Measurements from ENCODE around the gene VASH1.

The VASH1 gene

DNA sequence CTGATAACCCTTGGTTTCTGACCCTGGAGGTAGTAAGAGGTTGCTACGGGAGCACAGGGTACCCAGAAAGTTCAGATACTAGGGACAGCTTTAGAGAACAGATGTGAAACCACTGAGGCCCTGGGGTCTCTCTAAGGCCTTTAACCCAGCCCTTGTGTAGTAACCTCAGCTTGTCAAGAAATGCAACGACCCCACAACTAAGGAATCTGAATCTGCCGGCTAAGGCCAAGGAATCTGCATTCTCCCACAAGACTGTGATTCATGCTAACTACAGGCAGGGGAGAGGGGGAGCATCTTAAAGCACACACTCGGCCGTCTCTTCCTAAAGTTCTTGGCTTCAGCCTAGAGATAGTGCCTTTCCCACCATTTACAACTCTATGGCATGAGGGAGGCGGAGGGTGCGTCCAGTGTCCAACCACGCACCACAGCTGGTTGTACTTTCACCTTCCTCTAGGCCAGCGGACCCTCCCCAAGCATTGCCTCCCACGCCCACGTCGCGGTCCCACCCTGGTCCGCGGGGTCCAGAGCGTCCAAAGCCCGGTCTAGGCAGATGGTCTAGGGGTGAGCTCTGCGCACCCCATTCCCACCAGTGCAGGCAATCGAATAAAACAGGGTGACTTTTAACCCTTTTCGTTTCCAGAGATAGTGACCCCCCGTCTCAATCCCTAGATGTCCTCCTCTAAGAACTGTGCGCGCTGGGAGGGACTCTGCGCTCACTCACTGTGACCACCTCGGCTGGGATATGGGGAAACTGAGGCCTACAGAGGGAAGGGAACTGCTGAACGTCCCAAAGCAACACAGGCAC, 735 bp upstream of the VASH1 start:
- TF ChIP-seq, protein P1, sequence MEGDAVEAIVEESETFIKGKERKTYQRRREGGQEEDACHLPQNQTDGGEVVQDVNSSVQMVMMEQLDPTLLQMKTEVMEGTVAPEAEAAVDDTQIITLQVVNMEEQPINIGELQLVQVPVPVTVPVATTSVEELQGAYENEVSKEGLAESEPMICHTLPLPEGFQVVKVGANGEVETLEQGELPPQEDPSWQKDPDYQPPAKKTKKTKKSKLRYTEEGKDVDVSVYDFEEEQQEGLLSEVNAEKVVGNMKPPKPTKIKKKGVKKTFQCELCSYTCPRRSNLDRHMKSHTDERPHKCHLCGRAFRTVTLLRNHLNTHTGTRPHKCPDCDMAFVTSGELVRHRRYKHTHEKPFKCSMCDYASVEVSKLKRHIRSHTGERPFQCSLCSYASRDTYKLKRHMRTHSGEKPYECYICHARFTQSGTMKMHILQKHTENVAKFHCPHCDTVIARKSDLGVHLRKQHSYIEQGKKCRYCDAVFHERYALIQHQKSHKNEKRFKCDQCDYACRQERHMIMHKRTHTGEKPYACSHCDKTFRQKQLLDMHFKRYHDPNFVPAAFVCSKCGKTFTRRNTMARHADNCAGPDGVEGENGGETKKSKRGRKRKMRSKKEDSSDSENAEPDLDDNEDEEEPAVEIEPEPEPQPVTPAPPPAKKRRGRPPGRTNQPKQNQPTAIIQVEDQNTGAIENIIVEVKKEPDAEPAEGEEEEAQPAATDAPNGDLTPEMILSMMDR (IDR thresholded peaks at IDR 0.05; ENCODE audit: insufficient read depth, missing control alignments): no peak
- DNase-seq (ENCODE audit: insufficient read length, low spot score): peak; percentile 15
- no peak for FAIRE-seq

DNA sequence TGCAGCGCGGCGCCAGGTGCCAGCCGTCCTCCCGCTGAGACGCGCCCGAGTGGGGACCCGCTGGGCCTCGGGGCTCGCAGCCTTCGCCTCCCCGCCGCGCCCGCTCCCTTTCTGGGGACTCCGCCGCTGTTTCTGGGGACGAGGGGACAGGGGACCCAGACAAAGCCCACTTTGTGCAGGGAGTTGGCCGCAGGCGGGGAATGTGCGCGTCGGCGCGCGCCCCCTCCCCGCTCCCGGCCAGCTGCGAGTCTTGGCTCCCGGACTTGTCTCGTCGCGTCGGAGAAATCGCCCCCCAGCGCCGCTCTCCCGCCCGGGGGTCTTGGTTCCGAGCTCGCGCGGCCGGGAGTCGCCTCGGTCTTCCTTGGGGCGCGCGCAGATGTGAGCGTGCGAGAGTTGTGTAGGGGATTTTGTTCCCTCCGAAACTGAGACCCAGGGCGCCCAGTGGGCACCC, 717 bp downstream of the VASH1 start:
- TF ChIP-seq, protein P1 (IDR thresholded peaks at IDR 0.05; ENCODE audit: insufficient read depth, missing control alignments): no peak
- DNase-seq (ENCODE audit: insufficient read length, low spot score) (peak; percentile 37), FAIRE-seq (no peak)

DNA sequence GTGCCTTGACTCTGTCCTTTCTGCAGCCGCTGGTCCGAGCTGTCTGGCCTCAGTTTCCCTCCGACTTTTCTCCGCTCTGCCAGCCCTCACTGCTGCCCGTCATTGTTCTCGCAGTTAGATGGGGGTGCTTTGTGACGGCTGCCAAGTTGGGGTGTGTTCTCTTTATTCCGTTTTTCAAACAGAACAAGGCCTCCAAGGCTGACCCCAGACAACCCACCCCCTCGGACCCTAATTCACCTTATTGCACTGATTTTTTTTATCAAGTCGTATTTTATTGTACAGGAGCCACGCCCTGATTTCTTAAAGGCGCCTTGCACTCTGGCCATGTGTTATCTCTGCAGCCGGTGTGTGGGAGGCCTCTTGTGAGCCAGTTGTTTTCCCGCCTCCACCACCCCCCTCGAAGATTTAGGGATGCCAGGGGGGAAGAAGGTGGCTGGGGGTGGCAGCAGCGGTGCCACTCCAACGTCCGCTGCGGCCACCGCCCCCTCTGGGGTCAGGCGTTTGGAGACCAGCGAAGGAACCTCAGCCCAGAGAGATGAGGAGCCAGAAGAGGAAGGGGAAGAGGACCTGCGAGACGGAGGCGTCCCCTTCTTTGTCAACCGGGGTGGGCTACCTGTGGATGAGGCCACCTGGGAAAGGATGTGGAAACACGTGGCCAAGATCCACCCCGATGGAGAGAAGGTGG, 1.3 kb downstream of the VASH1 start:
- TF ChIP-seq, protein P1 (IDR thresholded peaks at IDR 0.05; ENCODE audit: insufficient read depth, missing control alignments): no peak
- peak; percentile 50 for DNase-seq (ENCODE audit: insufficient read length, low spot score)
- no peak for FAIRE-seq

DNA sequence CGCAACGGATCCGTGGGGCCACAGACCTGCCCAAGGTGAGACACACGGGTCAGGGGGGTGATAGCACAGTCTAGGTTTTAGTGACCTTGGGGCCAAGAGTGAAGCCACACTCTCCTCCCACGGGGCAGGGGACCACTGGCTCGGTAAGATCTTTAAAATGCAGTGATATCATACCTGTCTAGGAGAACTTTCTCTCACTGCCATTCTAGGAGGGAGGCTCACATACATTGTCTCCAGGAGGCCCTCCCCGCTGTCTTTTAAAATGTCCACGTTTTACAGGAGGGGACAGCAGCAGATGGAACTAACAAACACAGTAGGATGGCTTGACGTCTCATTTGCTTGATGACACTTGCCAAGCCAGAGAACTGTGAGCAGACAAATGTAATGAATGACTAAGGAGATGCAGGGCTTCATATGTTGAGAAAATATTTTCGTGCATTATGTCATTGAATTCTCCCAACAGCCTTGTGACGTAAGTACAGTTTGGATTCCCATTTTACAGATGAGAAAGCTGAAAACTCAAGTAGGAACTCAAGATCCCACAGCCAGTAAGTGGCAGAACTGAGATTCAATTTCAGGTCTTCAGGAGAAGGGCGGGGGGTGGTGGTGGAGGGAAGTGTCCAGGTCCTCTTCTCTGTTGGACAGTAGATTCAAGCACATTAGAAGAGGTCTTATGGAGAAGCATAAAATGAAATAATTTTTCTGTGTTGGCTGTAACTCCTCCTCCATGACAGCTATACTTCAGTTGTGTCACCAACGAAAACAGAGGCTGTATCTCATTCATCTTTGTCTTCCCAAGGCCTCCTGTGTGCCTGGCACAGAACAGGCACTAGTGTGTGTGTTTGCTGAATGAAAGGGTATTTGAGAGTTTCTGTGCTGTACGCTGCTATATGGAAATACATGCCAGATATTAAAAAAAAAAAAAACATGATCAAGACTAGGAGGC, 2.1 kb downstream of the VASH1 start:
- FAIRE-seq (peak; percentile 48), DNase-seq (ENCODE audit: insufficient read length, low spot score) (peak; percentile 8)
- TF ChIP-seq, protein P1 (IDR thresholded peaks at IDR 0.05; ENCODE audit: insufficient read depth, missing control alignments): no peak

DNA sequence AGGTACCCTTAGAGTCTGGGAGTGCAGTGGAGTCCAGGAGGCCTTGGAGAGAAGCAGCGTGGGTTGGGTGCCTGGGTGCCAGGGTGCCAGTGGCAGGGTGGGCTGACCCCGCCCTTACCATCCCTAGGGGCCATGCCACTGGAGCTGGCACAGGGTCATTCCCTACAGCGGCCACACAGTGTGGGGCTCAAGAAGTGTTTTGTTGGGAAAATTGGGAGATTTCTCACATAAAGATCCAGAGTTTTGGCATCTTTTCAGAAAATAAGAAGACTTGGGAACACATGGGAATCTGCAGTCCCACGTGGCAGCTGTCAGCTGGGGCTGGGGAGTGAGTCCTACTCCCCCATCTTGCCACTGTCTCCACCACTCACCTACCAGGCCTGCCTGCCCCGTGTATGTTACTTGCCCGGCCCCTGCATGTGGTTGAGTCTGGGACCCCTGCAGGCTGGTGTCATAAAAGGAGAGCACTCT, 4.2 kb downstream of the VASH1 start:
- no peak for FAIRE-seq
- TF ChIP-seq, protein P1 (IDR thresholded peaks at IDR 0.05; ENCODE audit: insufficient read depth, missing control alignments): no peak
- DNase-seq (ENCODE audit: insufficient read length, low spot score): no peak

DNA sequence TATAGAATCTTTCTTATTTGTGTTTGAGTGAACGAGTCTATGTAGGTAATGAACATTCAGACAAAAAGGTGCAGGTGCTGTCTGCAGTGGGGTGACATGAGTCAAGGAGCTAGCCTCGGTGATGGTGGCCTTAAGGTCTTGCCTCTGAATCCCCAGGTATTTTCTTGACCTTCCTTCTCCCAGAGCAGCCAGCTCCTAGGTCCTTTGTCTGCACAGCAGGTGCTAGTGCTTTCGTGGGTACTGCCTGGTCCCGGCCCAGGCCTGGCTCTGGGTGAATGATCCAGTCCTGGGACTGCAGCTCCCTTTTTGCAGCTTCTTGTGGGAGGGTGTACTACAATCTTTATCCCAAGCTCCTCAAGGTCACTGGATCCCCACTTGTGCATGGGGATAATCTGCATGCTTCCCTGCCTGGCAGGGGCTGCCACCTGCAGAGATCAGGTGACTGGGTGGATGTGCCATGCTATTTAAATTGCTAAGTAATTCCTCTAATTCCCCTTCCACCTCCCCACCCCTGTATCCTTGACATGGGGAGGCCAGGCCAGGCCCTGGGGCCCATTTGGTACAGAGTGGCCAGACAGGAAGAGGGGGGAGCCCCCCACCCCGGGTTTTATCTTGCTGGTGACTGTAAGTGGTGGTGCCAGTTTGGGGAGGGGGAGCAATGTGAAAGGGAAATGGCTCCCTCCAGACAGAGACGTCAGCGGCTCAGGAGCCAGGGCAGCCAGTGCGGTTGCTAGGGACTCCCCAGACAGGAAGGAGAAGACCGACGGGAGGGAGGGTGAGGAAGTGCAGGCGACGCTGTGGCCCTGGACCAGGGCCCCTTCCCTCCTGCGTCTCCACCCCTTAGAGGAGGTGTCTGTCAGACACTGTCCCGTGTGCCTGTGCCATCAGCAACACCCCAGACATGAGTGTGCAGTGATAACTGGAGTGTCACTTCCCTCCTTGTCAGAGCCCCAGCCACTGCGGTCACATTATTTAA, 6.7 kb downstream of the VASH1 start:
- no peak for FAIRE-seq
- TF ChIP-seq, protein P1 (IDR thresholded peaks at IDR 0.05; ENCODE audit: insufficient read depth, missing control alignments): no peak
- DNase-seq (ENCODE audit: insufficient read length, low spot score): no peak

Measured in D721Med (cell line).